Stimulated activated CD4-positive, alpha-beta T cell treated with anti-CD3 and anti-CD28 coated beads, Interleukin-15, amount 100 ng/mL, for 24 hours (primary cell): Measurements from ENCODE around the gene KCP.
A peak's percentile ranks its signal among the peaks of the same experiment; 100 is the strongest.

Experiments
- DNase-seq: peaks from one replicate; pipeline ENCODE4 v3.0.0-alpha.2; 2020

The KCP gene

DNA sequence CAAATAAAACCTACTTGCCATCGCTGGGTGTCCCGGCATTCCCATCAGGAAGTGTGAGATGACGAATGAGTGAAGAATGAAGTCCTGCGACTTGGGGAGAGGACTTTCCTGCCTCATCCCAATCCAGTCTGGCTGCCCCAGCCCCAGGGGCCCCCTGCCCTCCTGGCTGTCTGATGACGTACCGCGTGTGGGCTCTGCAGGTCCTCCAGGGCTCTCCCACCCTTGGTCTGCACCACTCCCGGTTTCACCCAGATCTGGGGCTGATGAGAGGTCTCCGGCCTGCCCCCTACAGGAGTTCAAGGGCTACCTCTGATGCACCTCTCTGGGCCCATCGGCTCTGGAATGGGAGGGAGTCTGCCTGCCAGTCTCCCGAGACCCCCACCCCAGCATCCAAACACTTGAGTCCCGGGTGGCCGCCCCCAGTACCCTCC is 38.1 kb downstream of the KCP start:
- DNase-seq = no peak

DNA sequence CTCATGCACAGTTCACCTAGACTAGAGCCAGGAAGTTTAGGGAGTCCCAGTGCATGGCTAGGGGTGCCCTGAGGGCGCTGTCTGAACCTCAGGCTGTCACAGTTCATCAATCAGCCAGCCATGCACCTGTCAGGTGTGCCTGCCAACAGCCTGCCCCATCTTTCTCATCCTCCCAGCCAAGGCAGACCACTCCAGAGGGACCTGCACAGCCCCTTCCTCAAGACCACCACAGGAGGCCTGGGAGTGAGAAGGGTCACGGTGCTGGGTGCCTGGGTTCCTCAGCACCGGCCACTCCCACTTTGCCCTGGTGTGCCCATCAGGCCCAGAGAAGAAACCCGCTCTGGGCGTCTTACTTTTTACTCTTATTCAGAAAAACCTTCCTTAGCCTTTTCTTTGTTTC is 39.5 kb downstream of the KCP start:
- DNase-seq = no peak

DNA sequence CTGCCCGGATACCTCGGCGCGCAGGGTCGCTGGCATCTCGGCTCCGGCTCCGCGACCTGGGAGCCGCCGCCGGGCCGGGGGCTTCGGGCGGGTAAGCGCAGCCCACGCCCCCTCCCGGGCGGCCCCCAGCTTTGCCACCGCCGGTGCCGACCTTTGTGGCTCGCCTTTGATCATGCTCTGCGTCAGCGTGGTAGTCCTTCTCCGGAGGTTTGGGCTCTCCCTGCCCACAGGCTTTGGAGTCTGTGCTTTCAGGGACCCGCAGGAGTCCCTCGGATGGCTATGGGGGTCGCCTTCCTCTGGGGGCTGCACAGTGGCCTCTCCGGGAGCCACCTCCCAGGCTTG is 40.6 kb downstream of the KCP start:
- peak; percentile 43 for DNase-seq

DNA sequence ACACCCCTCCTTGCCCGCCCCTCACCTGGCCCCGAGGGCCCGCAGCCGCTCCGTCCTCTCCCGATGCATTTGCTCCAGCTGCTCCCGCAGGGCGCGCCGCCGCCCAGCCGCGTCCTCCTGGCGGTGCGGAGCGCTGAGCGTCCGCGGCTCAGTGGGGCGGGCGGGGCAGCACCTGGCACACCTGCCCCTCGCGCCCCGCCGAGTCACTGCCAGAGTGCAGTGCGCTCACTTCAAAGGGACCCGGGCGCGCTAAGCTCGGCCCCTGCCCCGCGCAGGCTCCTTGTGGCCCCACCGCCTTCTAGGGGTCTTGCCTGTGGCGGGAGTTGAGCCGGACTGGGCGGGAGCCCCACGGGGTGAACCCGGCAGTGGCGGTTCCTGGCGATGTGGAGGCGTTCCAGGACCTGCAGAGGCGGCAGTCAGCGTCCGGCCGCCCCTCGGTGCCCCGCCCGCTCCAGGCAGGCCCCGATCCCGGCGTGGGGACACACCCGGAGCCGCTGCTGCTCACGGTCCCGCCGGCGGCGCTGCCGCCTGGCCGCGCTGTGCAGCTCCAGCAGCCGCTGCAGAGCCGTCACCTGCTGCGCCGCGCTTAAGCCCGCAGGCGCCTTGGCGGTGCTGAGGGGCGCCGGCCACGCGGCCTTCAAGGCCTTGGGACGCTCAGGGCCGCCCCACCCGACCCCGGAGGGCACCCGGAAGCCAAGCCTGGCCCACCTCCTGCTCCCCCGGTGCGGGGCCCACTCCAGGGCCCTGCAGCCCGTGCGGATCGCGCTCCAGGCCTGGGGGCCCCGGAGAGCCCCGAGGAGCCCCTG is 41.2 kb downstream of the KCP start:
- peak; percentile 62 for DNase-seq

DNA sequence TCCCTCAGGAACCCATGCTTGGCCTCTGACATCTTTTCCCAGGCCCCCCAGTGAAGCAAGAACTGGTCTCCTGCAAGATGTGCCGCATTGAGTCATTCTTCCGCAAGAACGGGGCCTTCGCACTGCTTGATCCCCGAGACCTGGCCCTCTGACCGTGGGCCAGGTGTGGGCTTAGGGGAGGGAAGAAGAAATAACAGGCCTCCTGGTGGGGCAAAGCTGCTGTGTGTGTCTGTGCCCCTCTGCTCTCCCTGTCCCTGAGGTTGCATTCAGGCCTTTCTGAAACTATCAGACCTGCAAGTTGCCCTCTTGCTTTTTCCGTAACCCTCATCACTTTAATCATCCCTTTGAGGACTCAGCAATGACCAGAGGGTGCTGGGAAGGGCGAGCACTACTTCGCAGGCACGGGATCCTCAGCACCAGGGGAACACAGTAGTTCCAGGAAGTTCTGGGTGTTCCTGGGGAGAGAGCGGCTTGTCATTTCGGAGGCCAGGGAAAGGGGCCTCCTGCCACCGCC is 41.8 kb downstream of the KCP start:
- no peak for DNase-seq

DNA sequence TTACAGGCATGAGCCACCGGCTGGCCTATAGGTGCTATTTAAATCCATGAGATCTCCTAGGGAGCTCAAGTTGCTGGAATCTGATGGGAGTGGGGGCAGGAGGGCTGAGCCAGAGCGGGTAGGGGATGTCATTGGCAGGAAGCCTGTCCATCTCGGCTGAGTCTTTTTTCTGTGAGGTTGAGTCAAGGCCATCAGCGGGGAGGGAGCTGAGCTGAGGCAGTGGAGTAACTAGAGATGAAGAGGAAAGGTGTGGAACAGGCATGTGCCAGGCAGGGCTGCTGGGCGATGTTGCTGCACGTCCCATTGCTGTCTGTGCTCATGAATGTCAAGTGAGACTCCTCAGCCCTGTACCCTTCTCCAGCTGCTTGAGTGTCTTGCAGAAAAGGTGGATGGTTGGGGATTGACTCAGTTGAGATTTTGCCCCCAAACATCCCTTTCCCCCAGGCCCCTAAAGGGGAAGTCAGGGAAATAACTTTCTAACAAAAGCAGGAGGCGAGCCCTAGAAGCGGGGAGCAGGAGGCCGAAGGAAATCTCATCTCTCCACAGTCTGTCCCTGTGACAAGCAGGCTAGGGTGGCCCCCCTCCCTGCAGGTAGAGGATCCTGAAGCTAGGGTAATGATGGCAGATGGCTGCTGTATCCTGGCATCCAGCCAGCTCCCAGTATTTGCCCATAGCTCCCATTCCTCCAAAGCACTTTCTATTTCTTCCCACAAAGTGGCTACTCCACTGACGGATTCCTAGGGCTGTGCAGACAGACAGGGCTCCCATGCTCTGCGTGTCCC is 42.5 kb downstream of the KCP start:
- DNase-seq = no peak

DNA sequence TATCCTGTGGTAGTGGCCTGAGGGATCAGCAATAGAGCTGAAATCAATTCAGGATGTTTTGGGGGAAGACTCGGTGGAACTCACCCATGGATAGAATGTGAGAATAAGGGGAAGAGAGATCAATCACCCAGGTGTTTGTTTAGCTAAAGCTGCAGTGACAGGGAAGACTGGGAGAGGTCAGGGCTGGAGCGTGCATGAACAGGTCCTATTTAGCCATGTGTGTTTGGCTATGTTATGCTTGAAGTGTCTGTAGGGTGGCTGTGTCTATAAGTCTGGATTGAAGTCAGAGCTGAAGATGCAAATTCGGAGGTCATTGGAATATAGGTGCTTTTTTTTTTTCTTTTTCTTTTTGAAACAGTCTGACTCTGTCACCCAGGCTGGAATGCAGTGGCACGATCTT is 43.3 kb downstream of the KCP start:
- no peak for DNase-seq

DNA sequence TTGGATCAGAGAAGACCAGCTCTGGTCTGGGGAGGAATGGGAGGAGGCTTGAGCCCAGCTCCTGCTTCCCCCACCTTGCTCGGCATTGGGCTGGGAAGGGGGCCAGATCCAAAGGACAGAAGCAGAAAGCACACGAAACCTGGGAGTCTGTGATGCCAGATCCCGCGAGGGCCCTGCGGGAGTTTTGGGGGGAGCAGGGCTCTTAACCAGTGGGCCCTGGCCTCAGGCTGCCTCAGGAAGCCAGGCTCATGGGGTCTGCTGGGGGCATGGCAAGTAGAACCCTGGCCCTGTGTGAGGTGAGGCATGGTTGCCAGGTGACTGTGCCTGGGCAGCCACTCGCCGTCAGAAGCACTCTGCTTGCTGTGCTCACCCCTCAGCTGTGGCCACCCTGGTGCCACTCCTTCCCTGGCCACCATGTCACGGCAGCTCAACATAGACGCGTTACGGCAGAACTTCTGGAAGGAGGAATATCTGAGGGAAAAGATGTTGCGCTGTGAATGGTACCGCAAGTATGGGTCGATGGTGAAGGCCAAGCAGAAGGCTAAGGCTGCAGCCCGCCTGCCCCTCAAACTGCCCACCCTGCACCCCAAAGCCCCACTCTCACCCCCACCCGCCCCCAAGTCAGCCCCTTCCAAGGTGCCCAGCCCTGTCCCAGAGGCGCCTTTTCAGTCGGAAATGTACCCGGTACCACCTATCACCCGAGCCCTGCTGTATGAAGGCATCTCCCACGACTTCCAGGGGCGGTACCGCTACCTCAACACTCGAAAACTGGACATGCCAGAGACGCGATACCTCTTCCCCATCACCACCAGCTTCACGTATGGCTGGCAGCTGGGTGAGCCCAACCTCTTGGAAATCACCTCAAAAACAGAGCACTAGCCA is 44.3 kb downstream of the KCP start:
- DNase-seq = no peak

DNA sequence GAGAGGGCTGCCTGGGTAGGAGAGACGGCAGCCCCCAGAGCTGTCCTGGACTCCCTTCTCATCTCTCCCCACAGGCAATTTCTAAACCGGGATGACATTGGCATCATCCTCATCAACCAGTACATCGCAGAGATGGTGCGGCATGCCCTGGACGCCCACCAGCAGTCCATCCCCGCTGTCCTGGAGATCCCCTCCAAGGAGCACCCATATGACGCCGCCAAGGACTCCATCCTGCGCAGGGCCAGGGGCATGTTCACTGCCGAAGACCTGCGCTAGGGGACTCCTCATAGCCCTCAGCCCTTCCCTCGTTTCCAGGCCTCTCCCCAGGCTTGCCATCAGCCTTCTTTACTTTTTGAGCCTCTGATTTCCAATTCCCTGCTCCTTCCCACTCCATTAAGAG is 45.2 kb downstream of the KCP start:
- DNase-seq = no peak

DNA sequence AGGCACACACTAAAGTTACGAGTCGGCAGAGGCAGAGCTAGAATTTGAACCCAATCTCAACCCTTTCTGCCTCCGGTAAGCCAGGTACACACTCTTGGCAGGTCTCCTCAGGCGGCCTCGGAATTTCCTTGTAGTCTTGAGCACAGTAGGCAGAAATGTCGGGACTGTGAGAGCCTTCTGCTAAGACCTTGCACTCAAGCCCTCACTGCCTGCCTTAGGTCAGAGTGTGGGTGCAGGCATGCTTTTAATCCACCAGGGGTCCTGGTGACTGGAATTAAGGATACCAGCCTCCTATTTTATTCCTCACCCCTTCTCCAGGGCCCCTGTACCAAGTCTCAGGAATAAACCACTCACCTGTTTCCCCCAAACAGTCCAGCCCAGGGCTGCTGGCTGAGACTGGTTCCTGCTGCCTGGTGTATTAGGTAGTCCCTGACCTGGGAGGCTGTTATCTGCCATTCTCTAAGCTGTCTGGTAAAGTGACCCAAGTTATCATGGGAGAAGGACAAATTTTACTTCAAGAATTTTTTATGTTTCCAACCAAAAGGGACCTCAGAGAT is 47.0 kb downstream of the KCP start:
- peak; percentile 67 for DNase-seq

DNA sequence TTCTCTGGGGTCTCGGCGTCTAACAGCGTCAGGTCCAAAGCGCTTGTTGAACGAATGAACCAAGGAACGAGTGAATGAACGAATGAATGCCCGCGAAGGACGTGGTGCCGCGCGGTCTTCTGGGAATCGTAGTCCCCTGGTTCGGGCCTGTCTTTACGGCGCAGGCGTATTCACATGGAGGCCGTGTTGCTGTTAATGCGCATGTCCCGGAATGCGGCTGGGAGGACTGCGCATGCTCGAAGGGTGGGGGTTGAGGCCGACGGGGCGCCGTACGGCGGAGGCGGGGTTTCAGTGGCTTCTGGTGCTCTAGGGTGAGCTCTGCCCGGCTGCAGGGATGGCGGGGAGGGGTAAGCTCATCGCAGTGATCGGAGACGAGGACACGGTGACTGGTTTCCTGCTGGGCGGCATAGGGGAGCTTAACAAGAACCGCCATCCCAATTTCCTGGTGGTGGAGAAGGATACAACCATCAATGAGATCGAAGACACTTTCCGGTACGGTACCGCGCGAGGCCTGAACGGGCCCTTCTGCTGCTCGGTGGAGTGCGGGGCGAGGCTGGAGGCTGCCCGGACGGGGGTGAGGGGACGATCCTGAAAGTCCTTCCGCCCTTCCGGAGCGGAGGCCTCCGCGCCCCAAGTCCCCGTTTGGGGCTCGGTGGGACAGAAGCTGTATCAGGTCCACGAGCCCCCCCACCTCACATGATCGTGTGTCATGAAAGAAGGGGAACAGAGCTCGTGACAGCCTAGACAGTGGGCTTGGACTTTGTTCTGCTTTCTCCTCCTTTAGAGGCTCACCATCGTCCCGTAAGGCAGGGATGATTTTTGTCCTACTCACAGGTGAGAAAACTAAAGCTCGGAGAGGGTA is 47.7 kb downstream of the KCP start, which contains the start of gene ATP6V1F:
TSS of gene ATP6V1F (plus strand) at position 286 of the 862 bp plus-strand sequence. CDS start at position 335, 49 bp downstream.
- DNase-seq = peak; percentile 99

DNA sequence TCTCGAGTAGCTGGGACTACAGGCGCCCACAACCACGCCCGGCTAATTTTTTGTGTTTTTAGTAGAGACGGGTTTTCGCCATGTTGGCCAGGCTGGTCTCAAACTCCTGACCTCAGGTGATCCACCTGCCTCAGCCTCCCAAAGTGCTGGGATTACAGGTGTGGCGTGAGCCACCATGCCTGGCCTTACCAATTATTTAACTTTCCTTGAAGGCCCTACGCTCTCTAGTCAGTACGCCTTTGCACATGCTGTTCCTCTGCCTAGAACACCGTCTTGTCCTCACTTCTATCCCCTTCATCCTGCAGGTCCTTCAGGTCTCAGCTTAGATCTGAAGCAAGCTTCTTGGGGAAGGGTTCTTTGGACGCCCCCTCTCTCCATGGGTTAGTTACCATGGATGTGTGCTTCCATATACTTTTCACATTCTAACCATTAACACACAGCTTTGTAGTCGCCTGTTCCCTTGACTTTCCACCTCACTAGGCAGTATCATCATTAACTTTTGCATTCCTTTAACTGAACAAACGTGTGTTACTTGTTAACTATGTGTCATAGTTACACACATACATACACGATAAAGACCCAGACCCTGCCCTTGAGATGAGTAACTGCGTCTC is 48.4 kb downstream of the KCP start:
- no peak for DNase-seq

DNA sequence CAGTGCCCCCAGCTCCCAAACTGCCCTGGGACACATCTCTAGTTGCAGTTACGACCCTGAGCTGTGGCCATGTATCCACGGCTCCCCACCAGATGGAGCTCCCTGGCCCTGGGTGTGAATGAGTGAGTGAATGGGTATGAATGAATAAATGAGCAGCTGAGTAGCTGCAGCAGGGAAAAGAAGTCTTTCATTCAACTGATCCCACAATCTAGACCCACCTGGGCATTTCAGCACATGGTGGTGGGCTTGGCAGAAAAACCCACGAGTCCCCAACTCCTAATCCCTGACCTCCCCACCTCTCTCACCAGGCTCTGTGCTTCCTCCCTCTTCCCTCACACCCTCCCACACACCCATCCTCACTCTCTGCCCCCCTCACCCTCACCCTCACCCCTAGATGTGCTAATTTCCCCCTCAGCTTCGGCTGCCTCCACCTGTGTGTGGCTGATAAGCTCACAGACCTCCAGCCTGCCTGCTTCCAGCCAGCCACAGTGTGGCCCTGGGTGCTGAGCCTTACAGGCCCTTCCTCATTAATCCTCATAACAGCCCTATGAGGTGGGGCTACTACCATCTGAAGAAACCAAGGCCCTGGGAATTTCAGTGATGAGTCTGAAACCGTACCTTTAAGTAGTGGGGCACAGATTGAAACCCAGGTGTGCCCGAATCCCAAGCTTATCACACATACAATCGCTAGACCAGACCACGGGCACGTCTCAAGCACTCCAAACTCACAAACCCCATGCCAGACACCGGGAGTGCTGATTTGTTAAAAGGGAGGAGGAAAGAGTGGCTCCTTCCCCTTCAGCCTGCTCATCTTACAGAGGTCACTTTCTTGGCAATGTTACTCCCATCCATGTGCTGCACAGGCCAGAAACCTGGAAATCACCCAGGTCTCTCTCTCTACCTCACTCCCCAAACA is 50.1 kb downstream of the KCP start:
- DNase-seq = no peak

DNA sequence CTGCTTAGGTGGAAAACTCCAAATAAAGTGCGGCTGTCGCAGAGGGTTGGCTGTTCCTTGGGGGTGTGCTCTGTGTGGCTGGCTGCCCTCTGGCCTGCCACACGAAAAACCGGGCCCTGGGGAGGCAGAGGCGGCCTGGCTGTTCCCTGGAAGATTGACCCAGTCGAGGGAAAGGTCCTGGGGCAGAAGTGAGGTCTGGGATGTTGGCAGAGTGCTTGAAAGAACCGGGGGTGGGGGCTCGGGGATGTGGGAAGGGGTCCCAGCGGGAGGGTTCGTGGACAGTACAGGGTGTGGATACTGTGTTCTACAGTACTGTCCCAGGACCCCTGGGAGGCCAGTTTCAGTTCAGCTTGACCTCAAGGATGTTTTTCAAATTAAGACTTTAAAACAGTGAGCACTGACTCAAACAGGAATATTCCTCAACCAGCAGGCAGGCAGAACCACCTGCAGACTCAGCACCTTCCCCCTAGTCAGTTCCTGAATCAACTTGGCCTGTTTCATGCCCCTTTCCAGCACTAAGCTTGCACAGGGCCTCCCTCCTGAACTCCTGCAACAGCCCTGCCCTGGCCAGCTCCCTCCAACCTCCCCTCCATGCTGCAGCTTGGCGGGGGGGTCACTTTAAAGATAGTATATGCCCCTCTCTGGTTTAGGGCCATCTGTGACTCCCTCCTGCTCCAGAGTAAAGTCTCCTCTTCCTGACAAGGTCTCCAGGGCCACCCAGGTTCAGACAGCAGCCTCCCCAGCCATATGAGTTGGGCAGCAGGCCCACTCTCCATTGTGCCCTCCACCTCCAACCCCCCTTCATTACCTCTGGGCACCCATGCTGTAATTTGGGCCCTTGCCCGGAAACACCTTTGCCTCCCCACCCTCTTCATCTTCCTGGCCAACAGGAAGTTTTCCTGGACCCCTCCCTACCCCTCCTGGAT is 51.0 kb downstream of the KCP start:
- DNase-seq = no peak

DNA sequence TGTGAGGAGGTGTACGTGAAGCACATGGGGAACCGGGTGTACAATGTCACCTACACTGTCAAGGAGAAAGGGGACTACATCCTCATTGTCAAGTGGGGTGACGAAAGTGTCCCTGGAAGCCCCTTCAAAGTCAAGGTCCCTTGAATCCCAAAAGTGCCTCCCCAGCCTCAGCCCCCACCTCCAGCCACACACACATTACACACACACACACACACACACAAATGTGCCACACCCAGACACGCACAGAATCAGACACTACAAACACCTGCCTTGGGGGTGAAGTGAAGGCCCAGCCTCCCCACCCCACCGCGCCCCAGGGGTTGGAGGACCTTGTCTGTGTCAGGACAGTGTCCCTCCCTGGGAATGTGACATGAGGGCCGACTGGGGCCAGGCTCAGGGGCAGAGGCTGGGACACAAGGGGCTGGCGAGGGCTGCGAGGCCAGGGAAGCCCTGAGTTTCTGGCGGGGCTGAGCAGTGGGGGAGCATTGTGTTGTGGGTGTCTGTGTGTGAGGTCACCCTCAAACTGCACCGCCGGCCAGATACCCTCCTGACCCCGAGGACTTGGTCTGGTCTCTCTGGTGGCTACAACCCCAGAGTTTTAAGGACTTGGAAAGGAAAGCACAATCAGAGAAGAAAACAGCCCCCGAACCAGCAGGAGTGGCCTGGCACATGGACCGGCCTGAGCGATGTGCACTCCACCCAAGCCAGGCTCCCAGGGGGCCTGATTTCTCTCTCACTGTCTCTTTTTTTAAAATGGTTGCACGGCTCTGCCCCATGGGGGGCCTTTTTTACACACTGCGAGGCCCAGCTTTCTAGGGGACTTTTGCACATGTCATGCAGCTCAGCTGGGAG is 51.9 kb downstream of the KCP start:
- no peak for DNase-seq

DNA sequence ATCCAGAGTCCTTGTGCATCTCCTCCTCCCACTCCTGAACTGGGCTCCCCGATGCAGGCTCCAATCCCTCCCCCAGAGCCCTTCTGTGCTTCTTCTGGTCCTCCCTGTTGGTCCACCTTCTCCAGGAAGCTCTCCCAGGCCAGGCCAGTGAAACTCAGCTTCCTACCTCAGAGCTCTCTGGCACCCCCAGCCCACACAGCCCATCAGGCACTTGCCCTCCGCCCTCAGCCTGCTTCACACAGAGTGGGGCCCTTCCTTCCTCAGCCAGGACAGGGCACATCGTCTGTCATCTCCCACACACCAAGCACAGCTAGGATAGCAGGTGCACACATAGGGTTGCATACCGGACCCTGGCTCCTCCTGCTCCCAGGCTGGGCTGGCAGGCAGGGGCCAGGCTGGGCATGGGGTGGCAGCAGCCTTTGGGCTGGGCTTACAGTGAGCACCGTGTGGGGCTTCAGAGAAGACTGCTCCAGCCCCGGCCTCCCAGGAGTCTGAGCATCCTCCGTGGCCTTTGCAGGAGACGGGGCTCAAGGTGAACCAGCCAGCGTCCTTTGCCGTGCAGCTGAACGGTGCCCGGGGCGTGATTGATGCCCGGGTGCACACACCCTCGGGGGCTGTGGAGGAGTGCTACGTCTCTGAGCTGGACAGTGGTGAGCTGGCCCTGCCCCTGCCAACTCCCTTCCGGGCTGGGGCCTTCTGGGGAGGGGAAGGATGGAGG is 54.3 kb downstream of the KCP start:
- DNase-seq = no peak

DNA sequence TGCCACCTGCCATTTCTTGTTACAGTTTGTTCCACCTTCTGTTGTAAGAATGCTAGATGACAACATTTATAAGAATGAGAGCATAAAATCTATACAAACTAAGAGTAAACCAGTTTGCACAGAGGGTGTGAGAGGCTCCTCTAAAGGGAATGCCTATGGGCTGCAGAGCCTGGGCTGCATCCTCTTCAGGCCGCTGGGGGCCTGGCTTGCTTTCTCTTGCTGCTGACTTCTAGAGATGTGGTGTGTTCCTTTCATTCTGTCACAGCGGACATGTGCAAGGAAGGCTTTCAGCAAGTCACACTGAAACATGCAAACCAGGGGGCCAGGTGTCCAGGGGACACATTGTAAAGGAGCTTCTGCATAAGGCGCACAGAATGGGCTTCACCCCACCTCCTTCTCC is 55.0 kb downstream of the KCP start:
- no peak for DNase-seq
